HAP-1 (cell line): ENCODE measurements around the gene NCKAP5.
"Not testable (repeated sequence)": the region's sequence is repeated elsewhere in the genome, so short reads cannot be mapped to it uniquely, and the experiment has no call there.

Experiments used
- DNase-seq, 2 experiments: peaks; one replicate each; pipeline ENCODE4 v3.0.0-alpha.2; 2016 to 2020; ENCODE audit warnings: low spot score in 2 of 2
- H3K27me3 ChIP-seq: fragments of 250-450 bp; sonication (Bioruptor Pico); 2 replicates; pipeline ENCODE4 v1.5.1; 2020; ENCODE audit warnings: low read depth, mild to moderate bottlenecking, moderate library complexity
- H3K36me3 ChIP-seq: fragments of 250-450 bp; sonication (Bioruptor Pico); replicated peaks from 2 replicates; pipeline ENCODE4 v1.5.1; 2020; ENCODE audit warnings: mild to moderate bottlenecking
- H3K4me1 ChIP-seq: fragments of 250-450 bp; sonication (Bioruptor Pico); 2 replicates; pipeline ENCODE4 v1.5.1; 2020; ENCODE audit warnings: mild to moderate bottlenecking
- H3K4me3 ChIP-seq: fragments of 250-450 bp; sonication (Bioruptor Pico); 2 replicates; pipeline ENCODE4 v1.5.1; 2020; ENCODE audit warnings: mild to moderate bottlenecking, moderate library complexity
- H3K9me3 ChIP-seq: fragments of 250-450 bp; sonication (Bioruptor Pico); 2 replicates; pipeline ENCODE4 v1.5.1; 2020; ENCODE audit warnings: mild to moderate bottlenecking, moderate library complexity
- in situ Hi-C: fragments of 300-500 bp; cut with MboI; formaldehyde crosslinking; loops from 3 replicates; pipeline ENCODE4 v1.14.3; 2020; ENCODE audit warnings: low sequenced_read_pairs, inconsistent platforms, mixed read lengths

Gene NCKAP5

GRCh38 chr2:133475610-133476009, 92.7 kb downstream of the NCKAP5 start:
- no peaks in the 10 kb centered on the region for H3K9me3 ChIP-seq
- no peaks in the 10 kb centered on the region for H3K36me3 ChIP-seq
- in situ Hi-C loops, result no loop called here
- DNase-seq, result no peak
- no peaks in the 10 kb centered on the region for H3K27me3 ChIP-seq
- H3K4me1 ChIP-seq, result no peaks in the 10 kb centered on the region
- H3K4me3 ChIP-seq, result no peak overlapping the region

DNA sequence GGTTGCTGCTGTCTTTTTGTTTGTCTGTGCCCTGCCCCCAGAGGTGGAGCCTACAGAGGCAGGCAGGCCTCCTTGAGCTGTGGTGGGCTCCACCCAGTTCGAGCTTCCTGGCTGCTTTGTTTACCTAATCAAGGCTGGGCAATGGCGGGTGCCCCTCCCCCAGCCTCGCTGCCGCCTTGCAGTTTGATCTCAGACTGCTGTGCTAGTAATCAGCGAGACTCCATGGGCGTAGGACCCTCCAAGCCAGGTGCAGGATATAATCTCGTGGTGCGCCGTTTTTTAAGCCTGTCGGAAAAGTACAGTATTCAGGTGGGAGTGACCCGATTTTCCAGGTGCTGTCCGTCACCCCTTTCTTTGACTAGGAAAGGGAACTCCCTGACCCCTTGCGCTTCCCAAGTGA, 97.8 kb downstream of the NCKAP5 start:
- H3K4me1 ChIP-seq, H3K27me3 ChIP-seq, H3K9me3 ChIP-seq, H3K36me3 ChIP-seq, in situ Hi-C loops, H3K4me3 ChIP-seq: not testable (repeated sequence)
- peak in 1 of 2 experiments; percentile 13 for DNase-seq

- H3K4me1 ChIP-seq, result no peaks in the 10 kb centered on the region
- no peak for DNase-seq
- no peaks in the 10 kb centered on the region for H3K9me3 ChIP-seq
- H3K4me3 ChIP-seq, result no peak overlapping the region
- H3K36me3 ChIP-seq, result no peaks in the 10 kb centered on the region
- H3K27me3 ChIP-seq, result no peaks in the 10 kb centered on the region
- in situ Hi-C loops, result no loop called here
Observed at GRCh38 chr2:133462811-133463210, 105.5 kb downstream of the NCKAP5 start.

DNA sequence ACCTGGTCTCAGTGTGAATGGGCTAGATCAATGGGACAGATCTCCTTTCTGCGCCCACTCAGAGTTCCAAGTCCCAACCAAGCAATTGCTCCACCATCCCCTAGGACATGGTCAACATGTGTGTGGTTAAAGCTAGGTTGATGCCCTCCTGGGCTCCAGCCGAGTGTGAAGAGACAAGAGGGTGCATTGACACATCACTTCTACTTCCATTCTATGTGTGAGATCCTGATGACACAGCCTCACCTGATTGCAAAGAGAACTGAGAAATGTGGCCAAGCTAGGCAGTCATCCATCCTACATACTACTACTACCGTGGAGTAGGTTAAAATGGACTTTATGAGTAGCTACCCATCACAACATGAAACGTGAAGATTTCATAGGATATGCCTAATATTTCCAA, 106.8 kb downstream of the NCKAP5 start:
- Histone ChIP-seq H3K27me3 (no peaks in the 10 kb centered on the region), H3K4me3 (no peak overlapping the region), H3K4me1 (no peaks in the 10 kb centered on the region; the same call in 1 of the 2 replicates), H3K9me3 (no peaks in the 10 kb centered on the region), H3K36me3 (no peaks in the 10 kb centered on the region)
- in situ Hi-C loops, result no loop called here
- DNase-seq, result no peak

GRCh38 chr2:133459590-133459989, 108.7 kb downstream of the NCKAP5 start:
- in situ Hi-C loops, result no loop called here
- Histone ChIP-seq H3K4me3 (no peak overlapping the region), H3K9me3 (peaks cover under 1% of the 10 kb centered on the region; the same call in 1 of the 2 replicates), H3K27me3 (no peaks in the 10 kb centered on the region), H3K36me3 (no peaks in the 10 kb centered on the region), H3K4me1 (no peaks in the 10 kb centered on the region; the same call in 1 of the 2 replicates)
- no peak for DNase-seq

- H3K9me3 ChIP-seq, result peaks cover 4% of the 10 kb centered on the region; the same call in 1 of the 2 replicates
- H3K4me3 ChIP-seq, result no peak overlapping the region
- no peaks in the 10 kb centered on the region; the same call in 1 of the 2 replicates for H3K4me1 ChIP-seq
- no peaks in the 10 kb centered on the region for H3K36me3 ChIP-seq
- in situ Hi-C loops, result no loop called here
- H3K27me3 ChIP-seq, result no peaks in the 10 kb centered on the region
- no peak for DNase-seq
Observed at GRCh38 chr2:133458280-133458679, 110.0 kb downstream of the NCKAP5 start.

DNA sequence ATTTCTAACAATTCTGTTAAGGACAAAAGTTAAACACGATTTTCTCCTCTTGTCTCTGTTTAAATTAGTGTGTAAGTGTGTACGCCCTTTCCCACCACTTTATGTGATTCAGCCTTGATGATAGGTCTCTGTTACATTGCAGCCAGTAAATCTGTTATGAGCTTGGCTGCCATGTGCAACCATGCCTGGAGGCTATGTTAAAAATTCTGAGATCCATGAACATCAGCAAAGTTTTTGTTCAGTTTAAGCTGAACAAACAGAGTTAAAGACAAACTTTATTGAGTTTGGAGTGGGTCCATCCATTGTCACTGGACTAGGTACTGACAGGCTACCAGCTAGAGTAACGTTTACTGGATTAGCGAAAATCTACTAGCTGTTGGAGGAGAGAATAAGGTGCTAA, 110.4 kb downstream of the NCKAP5 start:
- H3K9me3 ChIP-seq, result peaks cover 4% of the 10 kb centered on the region; the same call in 1 of the 2 replicates
- in situ Hi-C loops, result no loop called here
- no peaks in the 10 kb centered on the region; the same call in 1 of the 2 replicates for H3K4me1 ChIP-seq
- H3K27me3 ChIP-seq, result no peaks in the 10 kb centered on the region
- no peaks in the 10 kb centered on the region for H3K36me3 ChIP-seq
- no peak overlapping the region for H3K4me3 ChIP-seq
- no peak for DNase-seq

- H3K4me1 ChIP-seq, result no peaks in the 10 kb centered on the region; the same call in 1 of the 2 replicates
Observed at GRCh38 chr2:133456971-133457370, 111.3 kb downstream of the NCKAP5 start.

DNA sequence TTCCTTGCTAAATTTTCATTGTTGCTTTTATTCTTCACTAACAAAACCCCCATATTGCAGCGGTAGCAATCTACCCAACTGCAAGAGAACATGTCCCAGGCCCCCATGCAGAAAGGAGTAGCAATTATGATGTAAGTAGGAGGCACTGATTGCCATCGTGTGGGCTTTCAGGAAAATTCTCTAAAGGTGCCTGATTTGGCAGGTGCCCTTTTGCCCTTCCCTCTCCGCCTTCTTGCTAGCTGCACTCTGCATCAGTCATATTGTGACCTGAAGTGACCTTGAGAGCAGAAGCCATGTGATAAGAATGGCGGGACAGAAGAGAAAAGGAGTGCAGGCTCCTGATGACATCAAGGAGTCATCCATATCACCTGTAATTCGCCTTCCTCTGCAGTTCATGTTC, 112.1 kb downstream of the NCKAP5 start:
- Histone ChIP-seq H3K27me3 (no peaks in the 10 kb centered on the region), H3K36me3 (no peaks in the 10 kb centered on the region), H3K4me1 (no peaks in the 10 kb centered on the region; the same call in 1 of the 2 replicates), H3K4me3 (no peak overlapping the region), H3K9me3 (peaks cover 4% of the 10 kb centered on the region; the same call in 1 of the 2 replicates)
- no peak for DNase-seq
- in situ Hi-C loops, result no loop called here

More at GRCh38 chr2:133456971-133457370, 111.3 kb downstream of the NCKAP5 start:
- DNase-seq, result no peak
- in situ Hi-C loops, result no loop called here
- Histone ChIP-seq H3K36me3 (no peaks in the 10 kb centered on the region), H3K27me3 (no peaks in the 10 kb centered on the region), H3K9me3 (peaks cover 4% of the 10 kb centered on the region; the same call in 1 of the 2 replicates), H3K4me3 (no peak overlapping the region)

GRCh38 chr2:133453032-133453431, 115.2 kb downstream of the NCKAP5 start:
- no peak for DNase-seq
- H3K9me3 ChIP-seq, result peaks cover 4% of the 10 kb centered on the region; the same call in 1 of the 2 replicates
- no peaks in the 10 kb centered on the region for H3K36me3 ChIP-seq
- H3K4me1 ChIP-seq, result no peaks in the 10 kb centered on the region; the same call in 1 of the 2 replicates
- no peak overlapping the region for H3K4me3 ChIP-seq
- H3K27me3 ChIP-seq, result no peaks in the 10 kb centered on the region
- in situ Hi-C loops, result no loop called here

DNA sequence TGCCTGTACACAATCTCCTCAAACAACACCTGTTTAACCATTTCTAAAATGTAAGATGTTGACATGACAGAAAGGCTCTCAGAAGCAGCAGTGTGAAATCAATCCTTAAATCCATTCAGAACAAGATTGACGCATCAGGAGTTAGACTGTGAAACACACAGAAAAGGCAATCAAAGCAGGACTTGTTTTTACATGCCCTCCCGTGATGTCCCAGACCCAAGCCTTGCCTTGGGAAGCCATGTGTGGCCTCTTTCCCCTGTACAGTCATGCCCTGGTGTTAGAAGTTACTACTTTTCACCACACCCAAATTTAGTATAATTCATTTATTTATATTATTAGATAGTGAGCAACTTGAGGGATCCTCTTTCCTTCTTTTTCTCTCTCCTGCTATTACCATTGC, 115.7 kb downstream of the NCKAP5 start:
- no peak for DNase-seq
- in situ Hi-C loops, result no loop called here

GRCh38 chr2:133452146-133452545, 116.1 kb downstream of the NCKAP5 start:
- in situ Hi-C loops, result no loop called here
- no peaks in the 10 kb centered on the region for H3K4me1 ChIP-seq
- DNase-seq, result no peak
- peaks cover 4% of the 10 kb centered on the region; the same call in 1 of the 2 replicates for H3K9me3 ChIP-seq
- no peaks in the 10 kb centered on the region for H3K27me3 ChIP-seq
- H3K36me3 ChIP-seq, result no peaks in the 10 kb centered on the region
- H3K4me3 ChIP-seq, result no peak overlapping the region

More for the DNA sequence above, 115.7 kb downstream of the NCKAP5 start:
- H3K4me1 ChIP-seq, result no peaks in the 10 kb centered on the region; the same call in 1 of the 2 replicates
- no peaks in the 10 kb centered on the region for H3K27me3 ChIP-seq
- no peak overlapping the region for H3K4me3 ChIP-seq
- peaks cover 4% of the 10 kb centered on the region; the same call in 1 of the 2 replicates for H3K9me3 ChIP-seq
- H3K36me3 ChIP-seq, result no peaks in the 10 kb centered on the region

- no peak for DNase-seq
- in situ Hi-C loops, result no loop called here
- H3K4me1 ChIP-seq, result no peaks in the 10 kb centered on the region
- no peaks in the 10 kb centered on the region; the same call in 1 of the 2 replicates for H3K9me3 ChIP-seq
- H3K4me3 ChIP-seq, result no peak overlapping the region
- H3K36me3 ChIP-seq, result no peaks in the 10 kb centered on the region
- no peaks in the 10 kb centered on the region for H3K27me3 ChIP-seq
Observed at GRCh38 chr2:133448195-133448594, 120.1 kb downstream of the NCKAP5 start.

DNA sequence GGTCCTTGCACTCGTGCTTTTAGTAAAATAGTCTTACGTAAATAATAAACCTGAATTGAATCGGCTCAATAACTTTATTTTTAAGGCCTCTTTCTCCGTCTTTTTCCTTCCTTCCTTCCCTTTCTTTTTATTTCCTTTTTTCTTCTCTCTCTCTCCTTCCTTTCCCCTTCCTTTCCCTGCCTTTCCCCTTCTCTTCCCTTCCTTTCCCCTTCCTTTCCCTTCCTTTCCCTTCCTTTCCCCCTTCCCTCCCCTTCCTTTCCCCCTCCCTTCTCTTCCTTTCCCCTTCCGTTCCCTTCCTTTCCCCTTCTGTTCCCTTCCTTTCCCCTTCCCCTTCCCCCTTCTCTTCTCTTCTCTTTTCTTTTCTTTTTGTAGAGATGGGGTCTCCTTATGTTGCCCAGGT, 121.0 kb downstream of the NCKAP5 start:
- no peaks in the 10 kb centered on the region for H3K27me3 ChIP-seq
- H3K9me3 ChIP-seq, result no peaks in the 10 kb centered on the region; the same call in 1 of the 2 replicates
- H3K4me1 ChIP-seq, result no peaks in the 10 kb centered on the region
- no peak for DNase-seq
- H3K4me3 ChIP-seq, result no peak overlapping the region
- no peaks in the 10 kb centered on the region for H3K36me3 ChIP-seq
- in situ Hi-C loops, result no loop called here

- Histone ChIP-seq H3K36me3 (no peaks in the 10 kb centered on the region), H3K4me1 (peaks cover 9% of the 10 kb centered on the region), H3K4me3 (no peak overlapping the region), H3K27me3 (no peaks in the 10 kb centered on the region), H3K9me3 (no peaks in the 10 kb centered on the region; the same call in 1 of the 2 replicates)
- no peak for DNase-seq
- in situ Hi-C loops, result no loop called here
Observed at GRCh38 chr2:133444465-133444864, 123.8 kb downstream of the NCKAP5 start.
